Stomach smooth muscle (tissue), 2 donors: ENCODE measurements around the gene FRMD4A.
"Not testable (repeated sequence)": the region's sequence is repeated elsewhere in the genome, so short reads cannot be mapped to it uniquely, and the experiment has no call there.

ENCODE experiments used
- H3K27ac ChIP-seq: one replicate; pipeline ENCODE4 v1.7.0; 2013; ENCODE audit warnings: mild to moderate bottlenecking, low read length, inconsistent platforms
- H3K27me3 ChIP-seq, 2 donors: one replicate each; pipeline ENCODE4 v1.7.0; 2013; ENCODE audit warnings: low read length in 2 of 2; ENCODE audit not compliant: insufficient read depth in 2 of 2, control insufficient read depth in 1 of 2
- H3K36me3 ChIP-seq, 2 donors: one replicate each; pipeline ENCODE4 v1.7.0; 2013; ENCODE audit warnings: low read length in 2 of 2; ENCODE audit not compliant: control insufficient read depth in 2 of 2, insufficient read depth in 2 of 2
- H3K4me1 ChIP-seq: one replicate; pipeline ENCODE4 v1.7.0; 2013; ENCODE audit warnings: low read length; ENCODE audit not compliant: control insufficient read depth, insufficient read depth
- H3K4me3 ChIP-seq, 2 donors: one replicate each; pipeline ENCODE4 v1.7.0; 2013; ENCODE audit warnings: low read length in 2 of 2
- H3K9ac ChIP-seq, 2 donors: one replicate each; pipeline ENCODE4 v1.7.0; 2013; ENCODE audit warnings: low read length in 2 of 2, mild to moderate bottlenecking in 1 of 2
- H3K9me3 ChIP-seq, 2 donors: one replicate each; pipeline ENCODE4 v1.7.0; 2013; ENCODE audit warnings: low read length in 2 of 2; ENCODE audit not compliant: control insufficient read depth in 2 of 2
- donor health status: healthy.
- donor health status: Pancreatic carcinoma.

FRMD4A gene

DNA sequence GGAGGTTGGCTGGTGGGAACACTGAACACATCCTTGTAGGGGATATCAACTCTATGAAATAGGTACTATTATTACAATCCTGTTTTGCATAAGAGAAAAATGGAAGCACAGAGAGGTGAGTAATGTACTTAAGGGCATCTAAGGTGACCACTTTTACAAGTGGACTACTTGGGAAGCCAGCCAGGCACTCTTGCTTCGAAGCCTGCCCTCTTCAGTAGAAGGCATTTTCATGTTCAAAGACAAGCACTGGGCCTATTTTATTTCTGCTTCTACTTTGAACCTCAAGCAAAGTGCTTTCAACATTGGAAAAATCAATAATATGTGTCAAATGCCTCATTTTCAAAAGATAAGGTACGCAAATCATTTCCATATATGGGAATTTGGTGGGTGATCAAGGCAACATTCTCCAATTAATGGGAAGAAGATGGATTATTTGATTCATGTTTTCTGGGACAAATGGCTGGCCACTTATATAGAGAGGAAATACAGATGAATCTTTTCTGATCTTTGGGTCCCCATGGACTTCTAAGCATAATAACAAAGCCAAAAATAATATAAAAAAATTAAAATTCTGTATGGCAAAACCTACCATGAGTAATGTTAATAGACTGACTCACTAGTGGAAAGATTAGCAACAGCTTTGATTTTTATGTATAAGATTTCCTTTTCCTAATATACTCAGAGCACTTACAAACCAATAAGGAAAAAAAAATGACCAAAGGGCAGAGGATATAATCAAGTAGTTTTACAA is 270.2 kb downstream of the FRMD4A start:
- H3K4me1 ChIP-seq, result no peaks in the 10 kb centered on the region
- H3K4me3 ChIP-seq, result no peak overlapping the region
- H3K27me3 ChIP-seq, result no peaks in the 10 kb centered on the region
- no peaks in the 10 kb centered on the region for H3K36me3 ChIP-seq
- no peaks in the 10 kb centered on the region for H3K9me3 ChIP-seq
- no peak overlapping the region for H3K9ac ChIP-seq
- H3K27ac ChIP-seq, result no peak overlapping the region

DNA sequence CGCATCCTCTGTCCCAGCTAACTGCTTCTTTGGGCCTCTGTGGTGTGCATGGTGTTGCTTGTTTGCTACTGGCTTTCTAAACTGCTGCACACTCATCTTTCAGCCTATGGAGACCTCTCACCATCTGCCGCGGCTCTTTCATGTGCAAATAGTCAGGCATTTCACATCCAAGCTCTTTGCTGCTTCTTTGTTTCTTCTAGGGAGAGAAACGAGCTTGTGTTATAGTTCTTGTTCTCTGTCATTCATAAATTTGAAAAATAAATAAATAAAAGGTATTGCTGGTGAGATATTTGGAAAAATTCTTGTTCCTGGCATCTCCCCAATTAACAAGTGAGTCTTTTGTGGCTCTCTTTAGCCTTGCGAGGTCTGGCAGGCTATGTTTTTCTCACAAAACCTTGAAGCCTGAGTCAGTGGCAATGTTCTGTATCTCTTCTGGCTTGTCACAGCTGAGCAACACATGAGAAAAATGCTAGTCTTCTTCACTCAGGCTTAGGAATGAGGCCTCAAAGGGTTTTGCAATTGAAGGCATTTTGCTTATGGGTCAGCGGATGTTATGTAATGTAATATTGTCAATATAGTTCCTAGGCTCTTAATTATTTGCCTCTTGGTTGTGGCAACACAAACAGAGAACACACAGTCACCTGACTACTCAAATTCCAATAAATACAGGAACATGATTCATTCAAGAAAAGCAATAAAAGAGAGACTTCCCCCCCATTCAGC is 274.0 kb downstream of the FRMD4A start:
- Histone ChIP-seq H3K27ac (no peak overlapping the region), H3K4me1 (no peaks in the 10 kb centered on the region), H3K36me3 (no peaks in the 10 kb centered on the region), H3K9ac (no peak overlapping the region), H3K4me3 (no peak overlapping the region), H3K9me3 (peaks cover 0 to 4% of the 10 kb centered on the region in 2 donors), H3K27me3 (no peaks in the 10 kb centered on the region)

DNA sequence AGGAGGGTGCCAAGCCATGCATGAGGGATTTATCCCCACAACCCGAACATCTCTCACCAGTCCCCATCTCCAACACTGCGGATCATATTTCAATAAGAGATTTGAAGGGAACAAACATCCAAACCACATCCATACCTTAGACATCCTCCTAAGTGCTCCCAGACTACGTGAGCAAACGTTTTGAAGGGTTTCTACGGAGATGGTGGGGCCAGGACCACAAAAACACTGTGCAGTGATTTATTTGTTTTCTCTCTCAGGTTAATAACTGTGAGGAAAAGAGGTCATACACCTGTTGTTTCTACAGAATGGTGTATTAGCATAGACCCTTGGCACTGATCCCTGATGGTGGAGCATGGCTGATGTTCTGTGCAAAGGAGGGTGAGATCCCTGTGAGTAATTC is 277.8 kb downstream of the FRMD4A start:
- Histone ChIP-seq H3K27ac (no peak overlapping the region), H3K4me1 (no peaks in the 10 kb centered on the region), H3K9ac (no peak overlapping the region), H3K9me3 (peaks cover 0 to 4% of the 10 kb centered on the region in 2 donors), H3K36me3 (no peaks in the 10 kb centered on the region), H3K4me3 (no peak overlapping the region), H3K27me3 (no peaks in the 10 kb centered on the region)

DNA sequence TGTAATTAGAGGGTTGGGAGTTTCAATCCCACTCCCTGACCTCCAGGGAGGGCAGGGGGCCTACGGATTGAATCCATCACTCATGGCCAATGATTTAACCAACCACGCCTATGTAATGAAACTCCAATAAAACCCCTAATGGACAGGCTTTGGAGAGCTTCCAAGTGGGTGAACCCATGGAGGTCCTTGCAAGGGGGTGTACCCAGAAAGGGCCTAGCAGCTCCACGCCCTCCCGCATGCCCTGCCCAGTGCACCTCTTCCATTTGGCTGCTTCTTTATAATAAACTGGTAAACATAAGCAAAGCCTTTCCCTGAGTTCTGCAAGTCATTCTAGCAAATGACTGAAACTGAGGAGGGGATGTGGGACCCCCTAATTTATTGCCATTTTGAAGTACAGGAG is 280.1 kb downstream of the FRMD4A start:
- H3K27ac ChIP-seq, result no peak overlapping the region
- no peaks in the 10 kb centered on the region for H3K36me3 ChIP-seq
- no peaks in the 10 kb centered on the region for H3K27me3 ChIP-seq
- H3K4me3 ChIP-seq, result no peak overlapping the region
- H3K9ac ChIP-seq, result no peak overlapping the region
- H3K9me3 ChIP-seq, result peaks cover 0 to 4% of the 10 kb centered on the region in 2 donors
- no peaks in the 10 kb centered on the region for H3K4me1 ChIP-seq

DNA sequence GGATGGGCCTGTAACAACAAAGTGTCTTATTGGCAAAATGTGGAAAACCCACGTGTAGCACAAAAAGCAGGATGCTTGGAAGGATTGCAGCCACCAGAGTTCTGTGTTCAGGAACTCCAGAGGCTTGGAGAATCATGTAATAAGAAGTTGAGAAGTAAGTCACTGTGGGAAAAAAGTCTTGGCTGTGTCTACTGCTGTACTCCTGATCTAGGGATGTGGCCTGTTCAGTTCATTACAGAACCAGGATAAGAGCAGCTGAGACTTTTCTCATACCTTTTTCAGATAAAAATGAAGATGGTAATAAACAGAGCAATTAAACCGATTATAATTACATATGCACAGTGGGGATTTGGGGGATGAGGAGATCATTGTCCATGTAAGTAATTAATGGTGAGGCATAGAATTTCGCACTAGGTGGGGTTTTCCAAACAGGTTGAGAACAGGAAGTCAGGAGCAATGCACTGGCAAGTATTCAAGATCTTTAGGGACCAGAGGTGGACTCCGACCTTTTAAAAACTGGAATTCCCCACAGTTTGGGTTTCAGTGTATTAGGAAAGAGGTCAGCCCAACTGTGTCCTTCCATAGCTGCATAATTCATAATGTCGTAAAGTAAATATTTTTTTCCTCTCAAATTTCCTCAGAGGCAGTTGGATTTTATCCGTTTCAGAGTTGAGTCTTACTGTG is 281.7 kb downstream of the FRMD4A start:
- no peak overlapping the region for H3K27ac ChIP-seq
- H3K27me3 ChIP-seq, result peaks cover 0 to 2% of the 10 kb centered on the region in 2 donors
- no peaks in the 10 kb centered on the region for H3K4me1 ChIP-seq
- H3K36me3 ChIP-seq, result no peaks in the 10 kb centered on the region
- no peak overlapping the region for H3K9ac ChIP-seq
- H3K9me3 ChIP-seq, result peaks cover 0 to 4% of the 10 kb centered on the region in 2 donors
- no peak overlapping the region for H3K4me3 ChIP-seq

DNA sequence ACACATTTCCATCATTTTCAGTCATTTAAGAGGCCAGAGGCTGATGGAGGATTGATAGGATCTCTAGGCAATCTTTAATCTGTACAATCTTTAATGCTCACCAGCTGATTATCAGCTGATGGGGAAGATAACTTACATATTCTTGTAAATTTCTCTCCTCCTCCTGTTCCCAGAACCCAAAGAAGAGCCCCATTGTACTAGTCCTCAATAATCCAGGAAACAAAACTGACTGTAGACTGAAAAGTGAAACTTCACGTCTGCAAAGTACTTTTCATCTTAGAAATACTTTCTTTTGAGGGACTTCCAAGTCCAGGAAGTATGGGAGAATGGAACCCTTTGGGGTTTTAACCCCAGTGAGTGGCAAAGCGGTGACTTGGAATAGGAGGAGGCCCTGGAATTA is 283.3 kb downstream of the FRMD4A start:
- Histone ChIP-seq H3K36me3 (no peaks in the 10 kb centered on the region), H3K9ac (no peak overlapping the region), H3K9me3 (peaks cover 0 to 4% of the 10 kb centered on the region in 2 donors), H3K4me1 (no peaks in the 10 kb centered on the region), H3K27ac (no peak overlapping the region), H3K27me3 (peaks cover 0 to 2% of the 10 kb centered on the region in 2 donors), H3K4me3 (no peak overlapping the region)

DNA sequence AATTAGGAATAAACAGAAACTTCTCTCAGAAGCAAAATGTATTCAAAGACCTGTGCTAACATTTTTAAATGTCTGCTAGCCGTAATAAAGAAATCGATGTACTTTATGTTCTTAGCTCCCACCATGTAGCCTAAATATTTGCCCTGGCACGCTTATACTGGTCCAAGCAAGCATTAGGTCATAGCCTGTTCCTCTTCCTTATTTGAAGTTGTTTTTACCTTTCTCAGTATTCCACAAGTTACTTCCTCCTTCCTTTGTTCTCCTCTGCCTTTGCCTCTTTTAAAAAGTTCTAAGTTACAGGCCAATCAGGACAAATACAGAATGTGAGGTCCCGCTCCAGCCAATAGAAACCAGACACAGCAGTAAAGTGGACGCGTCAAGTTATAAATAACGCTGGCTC is 288.7 kb downstream of the FRMD4A start:
- H3K9ac ChIP-seq, H3K36me3 ChIP-seq, H3K27ac ChIP-seq, H3K4me1 ChIP-seq, H3K9me3 ChIP-seq, H3K27me3 ChIP-seq, H3K4me3 ChIP-seq: not testable (repeated sequence)

DNA sequence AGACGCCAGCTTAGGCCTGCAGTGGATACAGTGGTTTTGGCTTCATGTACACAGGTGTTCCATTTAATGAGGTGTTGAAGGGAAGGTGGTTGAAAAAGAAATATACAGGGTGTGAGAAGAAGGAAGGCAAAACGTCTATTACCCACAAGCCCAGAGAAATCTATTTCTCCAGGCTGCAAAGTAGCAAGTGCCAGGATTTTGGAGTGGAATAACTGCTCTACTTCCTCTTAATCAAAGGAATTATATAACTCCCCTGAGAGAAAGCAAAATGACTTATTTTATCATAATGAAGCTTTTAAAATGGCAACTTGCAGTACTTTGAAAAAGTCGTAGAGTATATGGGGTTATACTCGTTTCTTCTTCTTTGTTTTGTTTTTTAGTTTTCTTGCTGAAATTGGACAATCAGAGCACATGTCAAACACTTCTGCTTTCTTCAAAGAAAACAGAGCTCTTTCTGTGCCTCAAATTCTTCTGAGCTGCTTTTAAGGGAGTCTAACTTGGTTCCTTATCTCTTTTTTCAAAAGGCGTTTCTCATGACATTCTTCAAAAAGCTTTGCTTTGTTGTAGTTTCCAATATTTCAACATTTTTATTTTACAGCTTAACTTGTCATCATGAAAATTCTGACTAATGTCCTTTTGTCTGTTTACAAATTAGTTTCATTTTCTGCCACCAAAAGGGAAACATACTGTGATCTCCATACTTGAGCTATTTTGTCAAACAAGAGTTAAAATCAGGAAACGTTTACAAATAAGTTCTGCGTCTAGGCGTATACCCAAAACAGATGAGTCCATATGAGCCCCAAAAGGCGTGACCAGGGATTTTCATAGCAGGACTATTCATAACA is 289.7 kb downstream of the FRMD4A start:
- no peaks in the 10 kb centered on the region for H3K9me3 ChIP-seq
- peaks cover 0 to 2% of the 10 kb centered on the region in 2 donors for H3K27me3 ChIP-seq
- H3K36me3 ChIP-seq, result no peaks in the 10 kb centered on the region
- H3K4me3 ChIP-seq, result no peak overlapping the region
- H3K9ac ChIP-seq, result no peak overlapping the region
- no peak overlapping the region for H3K27ac ChIP-seq
- H3K4me1 ChIP-seq, result peaks cover 5% of the 10 kb centered on the region

DNA sequence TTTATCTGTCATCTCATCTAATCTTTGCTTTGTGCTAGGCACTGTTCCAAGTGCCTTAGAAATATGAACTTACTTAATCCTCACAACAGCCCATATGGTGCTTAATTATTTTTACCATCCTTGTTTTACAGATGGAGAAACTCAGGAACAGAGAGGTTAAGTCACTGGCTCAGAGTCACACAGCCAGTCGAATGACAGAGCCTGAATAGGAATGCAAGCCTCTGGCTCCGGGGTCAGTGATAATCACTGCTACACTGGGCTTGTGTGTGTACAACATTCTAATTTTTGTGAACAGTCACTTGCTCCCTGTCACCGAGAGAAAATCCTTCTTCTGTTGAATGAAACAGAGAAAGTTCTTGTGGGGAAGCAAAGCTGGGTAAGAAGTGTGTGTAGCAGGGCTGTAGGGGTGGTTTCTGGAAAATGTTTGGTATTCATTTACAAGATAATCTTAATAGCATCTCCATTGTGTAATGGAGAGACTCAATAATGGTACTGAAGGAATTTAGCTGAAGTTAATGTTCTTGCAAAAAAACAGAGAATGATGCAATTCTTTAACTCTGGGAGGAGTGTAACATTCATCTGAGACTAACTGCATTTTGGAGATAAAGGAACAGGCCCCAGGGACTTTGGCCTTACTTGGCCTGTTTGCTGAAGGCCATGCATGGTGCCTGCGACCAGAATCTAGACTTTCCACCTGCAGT is 290.6 kb downstream of the FRMD4A start:
- H3K27me3 ChIP-seq, result peaks cover 0 to 2% of the 10 kb centered on the region in 2 donors
- no peak overlapping the region for H3K4me3 ChIP-seq
- H3K36me3 ChIP-seq, result no peaks in the 10 kb centered on the region
- peaks cover 5% of the 10 kb centered on the region for H3K4me1 ChIP-seq
- no peaks in the 10 kb centered on the region for H3K9me3 ChIP-seq
- H3K9ac ChIP-seq, result no peak overlapping the region
- H3K27ac ChIP-seq, result no peak overlapping the region

DNA sequence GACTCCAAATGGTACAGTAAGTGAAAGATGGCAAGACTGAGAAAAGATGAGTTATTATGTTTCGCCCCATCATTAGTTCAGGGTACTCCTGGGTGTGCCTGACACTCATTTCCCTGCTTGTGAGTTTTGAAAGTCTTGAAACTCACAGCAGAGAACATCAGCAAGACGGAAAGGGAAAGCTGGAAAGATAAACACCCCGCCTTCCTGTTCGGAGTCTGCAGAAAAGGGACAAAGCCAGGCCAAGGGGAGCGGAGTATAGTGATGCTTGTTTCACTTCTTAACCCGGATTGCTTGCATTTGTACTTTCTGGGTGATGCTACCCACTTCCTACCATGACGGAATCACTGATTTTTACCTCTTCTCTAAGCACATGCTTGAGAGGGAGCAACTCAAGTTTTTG is 294.5 kb downstream of the FRMD4A start:
- no peaks in the 10 kb centered on the region for H3K36me3 ChIP-seq
- H3K4me1 ChIP-seq, result peaks cover 5% of the 10 kb centered on the region
- no peak overlapping the region for H3K9ac ChIP-seq
- H3K27me3 ChIP-seq, result no peaks in the 10 kb centered on the region
- no peak overlapping the region for H3K4me3 ChIP-seq
- H3K27ac ChIP-seq, result no peak overlapping the region
- no peaks in the 10 kb centered on the region for H3K9me3 ChIP-seq
